Right renal cortex interstitium (tissue), 3 donors: ENCODE measurements around the gene RFX5. TPM values are rescaled to one million over a fixed set of nuclear protein-coding genes. Genes with fewer than 3 reads are reported as not detected.

ENCODE experiments used
- polyA plus RNA-seq, 3 donors: library from polyadenylated mRNA; unstranded; fragments of 120-200 nt; gene quantifications; one replicate each; pipeline ENCODE4 v1.2.1, GENCODE V29; 2013; ENCODE audit not compliant: insufficient read length in 3 of 3

Gene RFX5
- polyA plus RNA-seq, 3 donors: 39.6 to 47.4 (median 42.7) TPM

Other genes with a start within 250 kb of the RFX5 start
- 10 to 100 TPM; 20.9 to 22.8 (median 22.3) TPM for gene SEMA6C, start 200.6 kb downstream of the RFX5 start, polyA plus RNA-seq
- gene TNFAIP8L2, start 190.6 kb downstream of the RFX5 start, polyA plus RNA-seq: 1 to 10 TPM; 1.2 to 1.5 (median 1.3) TPM
- gene LYSMD1, start 181.3 kb downstream of the RFX5 start, polyA plus RNA-seq: 10 to 100 TPM; 17.1 to 21.9 (median 18.1) TPM
- 10 to 100 TPM; 37.6 to 38.8 (median 38.5) TPM for gene SCNM1, start 181.1 kb downstream of the RFX5 start, polyA plus RNA-seq
- gene TMOD4, start 171.3 kb downstream of the RFX5 start, polyA plus RNA-seq: 1 to 10 TPM in 1 of 3 donors, under 1 TPM in 2; 0.48 to 1.0 (median 0.64) TPM
- gene VPS72, start 157.1 kb downstream of the RFX5 start, polyA plus RNA-seq: 10 to 100 TPM; 71.1 to 75.7 (median 73.5) TPM
- 10 to 100 TPM; 64.0 to 71.3 (median 65.4) TPM for gene PIP5K1A, start 148.7 kb downstream of the RFX5 start, polyA plus RNA-seq
- gene PSMD4, start 92.5 kb downstream of the RFX5 start, polyA plus RNA-seq: 100 to 1,000 TPM; 170 to 184 (median 183) TPM
- 10 to 100 TPM; 21.9 to 23.0 (median 22.6) TPM for gene ZNF687, start 65.0 kb downstream of the RFX5 start, polyA plus RNA-seq
- 10 to 100 TPM; 62.0 to 66.5 (median 62.3) TPM for gene PI4KB, start 19.8 kb downstream of the RFX5 start, polyA plus RNA-seq
- gene SELENBP1, start 25.5 kb upstream of the RFX5 start, polyA plus RNA-seq: 10 to 100 TPM; 45.9 to 56.2 (median 47.0) TPM
- gene PSMB4, start 52.3 kb upstream of the RFX5 start, polyA plus RNA-seq: 100 to 1,000 TPM; 244 to 272 (median 271) TPM
- gene POGZ, start 112.2 kb upstream of the RFX5 start, polyA plus RNA-seq: 10 to 100 TPM; 90.3 to 95.9 (median 90.7) TPM
- gene CGN, start 164.1 kb upstream of the RFX5 start, polyA plus RNA-seq: 10 to 100 TPM; 34.9 to 44.2 (median 42.6) TPM
- 10 to 100 TPM; 10.1 to 11.7 (median 10.1) TPM for gene TUFT1, start 193.1 kb upstream of the RFX5 start, polyA plus RNA-seq